Brain microvascular endothelial cell (primary cell): Measurements from ENCODE around the gene CCDC3.

ENCODE experiments used
- DNase-seq: peaks from one replicate; pipeline ENCODE4 v3.0.0-alpha.2; 2020
- H3K27ac ChIP-seq: fragments of 250-450 bp; sonication (Bioruptor Pico); 2 replicates; pipeline ENCODE4 v1.5.1; 2020; ENCODE audit warnings: mild to moderate bottlenecking, moderate library complexity
- H3K27me3 ChIP-seq: fragments of 250-450 bp; sonication (Bioruptor Pico); replicated peaks from 2 replicates; pipeline ENCODE4 v1.5.1; 2020; ENCODE audit warnings: mild to moderate bottlenecking
- H3K36me3 ChIP-seq: fragments of 250-450 bp; sonication (Bioruptor Pico); replicated peaks from 2 replicates; pipeline ENCODE4 v1.5.1; 2020; ENCODE audit warnings: mild to moderate bottlenecking
- H3K4me3 ChIP-seq: 2 replicates; pipeline ENCODE4 v1.5.1; 2011; ENCODE audit warnings: low read depth, mild to moderate bottlenecking, control low read depth, low read length, moderate library complexity
- CTCF ChIP-seq: IDR thresholded peaks from 2 replicates; pipeline ENCODE4 v1.5.1; 2011; ENCODE audit warnings: low read depth, mild to moderate bottlenecking, moderate library complexity, low read length, control low read depth, inconsistent platforms; ENCODE audit errors: missing control alignments
- in situ Hi-C: cut with HindIII; loops from 2 replicates; pipeline ENCODE4 v1.10.0; 2017; ENCODE audit warnings: low sequenced_read_pairs, low pct_ligation_motif_present

The CCDC3 gene

GRCh38 chr10:13026873-13027272 is 25.4 kb upstream of the CCDC3 start:
- in situ Hi-C loops: no loop called here
- no peaks in the 10 kb centered on the region for H3K27me3 ChIP-seq
- no peak overlapping the region for H3K4me3 ChIP-seq
- TF ChIP-seq CTCF: no peak
- no peak overlapping the region for H3K27ac ChIP-seq
- no peaks in the 10 kb centered on the region for H3K36me3 ChIP-seq
- no peak for DNase-seq

DNA sequence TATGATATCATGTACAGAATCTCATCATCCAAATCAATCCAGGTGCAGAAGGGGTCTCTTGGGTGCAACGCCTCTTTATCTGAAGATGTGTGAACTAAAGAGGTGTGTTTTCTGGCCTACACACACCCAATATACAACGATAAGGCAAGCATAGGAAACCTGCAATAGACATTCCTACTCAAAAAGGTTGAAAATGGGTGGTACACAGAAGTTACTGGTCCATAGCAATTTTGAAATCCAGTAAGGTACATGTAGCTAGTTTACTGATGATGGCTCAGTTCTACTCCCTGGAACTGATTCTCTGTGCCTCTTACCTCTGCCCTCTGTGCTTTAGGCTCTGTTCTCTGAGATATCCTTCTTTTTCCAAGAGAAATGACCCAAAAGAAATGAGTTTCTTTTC is 22.2 kb upstream of the CCDC3 start:
- DNase-seq: no peak
- Histone ChIP-seq H3K4me3 (no peak overlapping the region), H3K27ac (no peak overlapping the region), H3K36me3 (no peaks in the 10 kb centered on the region), H3K27me3 (no peaks in the 10 kb centered on the region)
- in situ Hi-C loops: no loop called here
- TF ChIP-seq CTCF: no peak

DNA sequence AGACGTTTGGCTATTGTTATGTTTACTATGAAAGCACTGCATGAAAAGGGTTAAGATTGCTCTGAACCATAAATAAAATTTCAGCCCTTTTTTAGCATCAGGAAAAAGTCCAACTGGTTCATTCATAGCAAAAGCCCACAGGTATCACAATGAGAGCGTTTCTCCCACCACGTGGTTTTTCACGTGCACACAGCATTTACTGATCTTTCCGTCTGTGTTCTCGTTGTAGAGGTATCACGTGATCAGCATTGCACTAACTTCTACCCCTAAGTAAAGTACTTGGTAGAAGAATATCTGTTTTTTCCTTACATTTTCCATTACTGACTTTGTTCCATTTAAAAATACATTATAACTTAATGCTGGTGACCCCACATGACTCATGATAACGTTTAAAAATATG is 17.8 kb upstream of the CCDC3 start:
- H3K4me3 ChIP-seq: no peak overlapping the region
- H3K27ac ChIP-seq: peak overlapping the region; percentile 79
- no peak for DNase-seq
- no peaks in the 10 kb centered on the region for H3K36me3 ChIP-seq
- H3K27me3 ChIP-seq: no peaks in the 10 kb centered on the region
- no peak for TF ChIP-seq CTCF
- in situ Hi-C loops: no loop called here

DNA sequence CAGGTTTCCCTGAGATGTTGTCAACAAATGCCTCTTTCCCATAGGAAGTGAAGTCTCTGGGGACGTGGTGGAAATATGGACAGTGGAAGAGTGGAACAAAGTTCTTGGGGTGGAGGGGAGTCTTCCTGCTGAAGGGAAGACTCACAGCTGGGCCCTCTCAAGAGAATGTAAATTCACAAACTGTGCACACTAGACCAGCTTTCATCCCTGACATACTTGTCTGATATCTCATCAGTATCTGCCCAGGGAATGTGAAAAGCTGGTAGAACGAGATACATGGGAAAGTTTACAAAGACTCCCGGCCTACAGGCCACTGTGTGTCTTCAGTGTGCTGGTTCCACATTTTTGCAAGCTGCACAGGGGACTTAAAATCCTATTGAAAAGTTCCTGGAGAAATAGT is 16.7 kb upstream of the CCDC3 start:
- in situ Hi-C loops: no loop called here
- Histone ChIP-seq H3K27ac (peak overlapping the region; percentile 79), H3K36me3 (no peaks in the 10 kb centered on the region), H3K27me3 (no peaks in the 10 kb centered on the region), H3K4me3 (no peak overlapping the region)
- TF ChIP-seq CTCF: no peak
- DNase-seq: peak; percentile 83

DNA sequence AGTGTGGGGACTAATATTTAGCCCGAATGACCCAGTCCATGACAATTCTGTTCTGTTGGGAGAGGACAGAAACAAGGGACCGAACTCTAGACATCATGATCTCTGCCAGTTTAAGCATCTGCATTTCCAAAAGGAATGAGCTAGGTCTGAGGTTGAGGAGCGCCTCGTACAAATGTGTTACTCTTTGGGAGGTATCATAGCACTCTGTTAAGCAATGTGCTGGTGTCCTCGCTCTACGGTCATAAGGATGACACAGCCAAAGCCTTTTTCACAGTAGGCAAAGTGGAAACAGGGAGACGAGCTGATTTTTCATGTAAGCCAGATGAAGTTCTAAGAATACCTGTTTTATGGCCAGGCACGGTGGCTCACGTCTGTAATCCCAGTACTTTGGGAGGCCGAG is 15.4 kb upstream of the CCDC3 start:
- no peaks in the 10 kb centered on the region for H3K27me3 ChIP-seq
- in situ Hi-C loops: no loop called here
- TF ChIP-seq CTCF: no peak

GRCh38 chr10:13016426-13016825 is 14.9 kb upstream of the CCDC3 start:
- no peaks in the 10 kb centered on the region for H3K36me3 ChIP-seq
- H3K4me3 ChIP-seq: no peak overlapping the region
- peak; percentile 95 for DNase-seq
- no peak for TF ChIP-seq CTCF
- H3K27ac ChIP-seq: peak overlapping the region; percentile 76
- H3K27me3 ChIP-seq: no peaks in the 10 kb centered on the region
- in situ Hi-C loops: no loop called here

More for the DNA sequence above, 15.4 kb upstream of the CCDC3 start:
- H3K4me3 ChIP-seq: no peak overlapping the region
- no peaks in the 10 kb centered on the region for H3K36me3 ChIP-seq
- peak; percentile 40 for DNase-seq
- peak overlapping the region; percentile 76 for H3K27ac ChIP-seq
